ENCODE results near the gene AGBL5. TPM values are rescaled to one million over a fixed set of nuclear protein-coding genes. Genes with fewer than 3 reads are reported as not detected.

AGBL5 gene
- polyA plus RNA-seq, 3 donors from 2014 or later = 7.7 to 10.2 (median 8.9) TPM

- peaks cover 0 to 2% (median 0%) of the 10 kb centered on the region in 3 donors for H3K27me3 Mint-ChIP-seq (ENCODE audit: low read depth in 3 of 3)
- DNase-seq = peak; percentile 72 to 77 (median 76)
- no peaks in the 10 kb centered on the region for H3K9me3 Mint-ChIP-seq
- peak within 1 kb of the TSS; percentile 78 to 92 (median 90) for H3K27ac Mint-ChIP-seq
- H3K36me3 Mint-ChIP-seq = peaks cover 0 to 15% (median 0%) of the 10 kb centered on the region in 3 donors
- H3K4me1 Mint-ChIP-seq = peaks cover 29 to 37% of the 10 kb centered on the region in 2 donors
- peak within 1 kb of the TSS; percentile 89 to 93 (median 92) for H3K4me3 Mint-ChIP-seq
These were observed 18.8 kb upstream of the AGBL5 start, which contains the start of gene TMEM214 for GRCh38 chr2:27032495-27033252. Gene TMEM214, plus strand, starts transcription at chr2:27032965. Its CDS starts 51 bp downstream, at chr2:27033016.

- Mint-ChIP-seq H3K4me3 (peak overlapping the region; percentile 89 to 93 (median 92)), H3K4me1 (peaks cover 29 to 37% of the 10 kb centered on the region in 2 donors), H3K9me3 (no peaks in the 10 kb centered on the region), H3K27ac (peak overlapping the region; percentile 78 to 91 (median 86)), H3K36me3 (peaks cover 0 to 15% (median 0%) of the 10 kb centered on the region in 3 donors), H3K27me3 (ENCODE audit: low read depth in 3 of 3) (peaks cover 0 to 2% (median 0%) of the 10 kb centered on the region in 3 donors)
- no peak for DNase-seq
These were observed 18.1 kb upstream of the AGBL5 start for GRCh38 chr2:27033253-27033852.

- no peak for DNase-seq
- no peaks in the 10 kb centered on the region for H3K27me3 Mint-ChIP-seq (ENCODE audit: low read depth in 3 of 3)
- H3K36me3 Mint-ChIP-seq = peaks cover 0 to 38% (median 11%) of the 10 kb centered on the region in 3 donors
- H3K9me3 Mint-ChIP-seq = no peaks in the 10 kb centered on the region
- H3K4me1 Mint-ChIP-seq = peaks cover 21 to 33% of the 10 kb centered on the region in 2 donors
- H3K27ac Mint-ChIP-seq = no peak overlapping the region
- H3K4me3 Mint-ChIP-seq = no peak overlapping the region
These were observed 13.5 kb upstream of the AGBL5 start for GRCh38 chr2:27038012-27038411.

GRCh38 chr2:27038631-27039339 is 12.7 kb upstream of the AGBL5 start:
- Mint-ChIP-seq H3K9me3 (no peaks in the 10 kb centered on the region), H3K4me3 (no peak overlapping the region), H3K36me3 (peaks cover 0 to 38% (median 11%) of the 10 kb centered on the region in 3 donors), H3K4me1 (peaks cover 14 to 25% of the 10 kb centered on the region in 2 donors), H3K27me3 (ENCODE audit: low read depth in 3 of 3) (no peaks in the 10 kb centered on the region), H3K27ac (peak overlapping the region in 1 of 6 donors; percentile 67)
- no peak for DNase-seq

- Mint-ChIP-seq H3K4me3 (no peak overlapping the region), H3K27ac (no peak overlapping the region)
- no peak for DNase-seq
These were observed 12.0 kb upstream of the AGBL5 start for GRCh38 chr2:27039426-27039825.

GRCh38 chr2:27039871-27040270 is 11.6 kb upstream of the AGBL5 start:
- no peaks in the 10 kb centered on the region for H3K9me3 Mint-ChIP-seq
- H3K27me3 Mint-ChIP-seq (ENCODE audit: low read depth in 3 of 3) = no peaks in the 10 kb centered on the region
- no peak for DNase-seq
- H3K27ac Mint-ChIP-seq = peak overlapping the region in 1 of 6 donors; percentile 40
- H3K4me1 Mint-ChIP-seq = peaks cover 6 to 16% of the 10 kb centered on the region in 2 donors
- no peak overlapping the region for H3K4me3 Mint-ChIP-seq
- H3K36me3 Mint-ChIP-seq = peaks cover 0 to 38% (median 11%) of the 10 kb centered on the region in 3 donors

More at GRCh38 chr2:27039426-27039825, 12.0 kb upstream of the AGBL5 start:
- Mint-ChIP-seq H3K9me3 (no peaks in the 10 kb centered on the region), H3K4me1 (peaks cover 8 to 19% of the 10 kb centered on the region in 2 donors), H3K27me3 (ENCODE audit: low read depth in 3 of 3) (no peaks in the 10 kb centered on the region), H3K36me3 (peaks cover 0 to 38% (median 11%) of the 10 kb centered on the region in 3 donors)

- Mint-ChIP-seq H3K4me3 (no peak overlapping the region), H3K27me3 (ENCODE audit: low read depth in 3 of 3) (no peaks in the 10 kb centered on the region), H3K36me3 (peaks cover 0 to 38% (median 11%) of the 10 kb centered on the region in 3 donors), H3K9me3 (no peaks in the 10 kb centered on the region), H3K4me1 (peaks cover 4 to 12% of the 10 kb centered on the region in 2 donors), H3K27ac (no peak overlapping the region)
- DNase-seq = no peak
These were observed 11.2 kb upstream of the AGBL5 start for GRCh38 chr2:27040282-27040681.

GRCh38 chr2:27041752-27042151 is 9.7 kb upstream of the AGBL5 start:
- peak overlapping the region in 5 of 6 donors; percentile 21 to 73 (median 42) for H3K27ac Mint-ChIP-seq
- H3K4me3 Mint-ChIP-seq = no peak overlapping the region
- no peak for DNase-seq
- peaks cover 0 to 1% (median 0%) of the 10 kb centered on the region in 3 donors for H3K27me3 Mint-ChIP-seq (ENCODE audit: low read depth in 3 of 3)
- H3K4me1 Mint-ChIP-seq = peaks cover 2 to 5% of the 10 kb centered on the region in 2 donors
- peaks cover 0 to 28% (median 11%) of the 10 kb centered on the region in 3 donors for H3K36me3 Mint-ChIP-seq
- H3K9me3 Mint-ChIP-seq = no peaks in the 10 kb centered on the region

GRCh38 chr2:27042159-27042661 is 9.3 kb upstream of the AGBL5 start:
- no peak for DNase-seq

GRCh38 chr2:27042985-27043634 is 8.4 kb upstream of the AGBL5 start:
- DNase-seq = no peak
- H3K27me3 Mint-ChIP-seq (ENCODE audit: low read depth in 3 of 3) = peaks cover 0 to 1% (median 0%) of the 10 kb centered on the region in 3 donors
- H3K27ac Mint-ChIP-seq = peak overlapping the region in 1 of 6 donors; percentile 73
- H3K36me3 Mint-ChIP-seq = peaks cover 0 to 23% (median 11%) of the 10 kb centered on the region in 3 donors
- no peak overlapping the region for H3K4me3 Mint-ChIP-seq
- peaks cover 2 to 5% of the 10 kb centered on the region in 2 donors for H3K4me1 Mint-ChIP-seq
- H3K9me3 Mint-ChIP-seq = no peaks in the 10 kb centered on the region

More at GRCh38 chr2:27042159-27042661, 9.3 kb upstream of the AGBL5 start:
- Mint-ChIP-seq H3K27ac (peak overlapping the region in 5 of 6 donors; percentile 21 to 73 (median 42)), H3K4me3 (no peak overlapping the region), H3K9me3 (no peaks in the 10 kb centered on the region), H3K36me3 (peaks cover 0 to 23% (median 11%) of the 10 kb centered on the region in 3 donors), H3K4me1 (peaks cover 2 to 5% of the 10 kb centered on the region in 2 donors), H3K27me3 (ENCODE audit: low read depth in 3 of 3) (peaks cover 0 to 1% (median 0%) of the 10 kb centered on the region in 3 donors)

GRCh38 chr2:27049422-27050280 is 1.8 kb upstream of the AGBL5 start:
- peak overlapping the region; percentile 96 to 99 (median 98) for H3K27ac Mint-ChIP-seq
- peaks cover 22 to 30% (median 22%) of the 10 kb centered on the region in 3 donors for H3K27me3 Mint-ChIP-seq (ENCODE audit: low read depth in 3 of 3)
- peak overlapping the region; percentile 94 to 100 (median 97) for H3K4me3 Mint-ChIP-seq
- peaks cover 0 to 11% (median 5%) of the 10 kb centered on the region in 6 donors for H3K9me3 Mint-ChIP-seq
- peaks cover 0 to 8% (median 3%) of the 10 kb centered on the region in 3 donors for H3K36me3 Mint-ChIP-seq
- peak; percentile 67 to 72 (median 68) for DNase-seq
- peaks cover 22 to 28% of the 10 kb centered on the region in 2 donors for H3K4me1 Mint-ChIP-seq
